ENCODE measurements around the gene CCDC186.
A peak's percentile ranks its signal among the peaks of the same experiment; 100 is the strongest.

The CCDC186 gene

DNA sequence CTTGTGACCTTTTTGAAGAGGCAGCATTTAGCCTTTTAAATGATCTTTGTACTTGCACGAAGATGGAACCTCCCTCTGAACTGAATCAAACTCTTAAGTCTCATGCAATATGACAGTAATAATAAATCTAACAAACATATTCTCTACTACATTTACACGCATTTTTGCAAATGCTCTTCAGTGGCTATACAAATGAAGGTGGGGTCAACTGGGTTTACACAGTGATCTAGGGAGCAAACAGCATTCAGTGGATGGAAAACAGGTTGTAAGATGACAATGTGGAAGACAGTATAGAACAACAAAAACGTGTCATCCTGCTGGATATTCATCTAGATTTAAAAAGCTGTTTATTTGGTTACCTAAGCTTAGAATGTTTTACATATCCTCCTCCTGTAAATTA, 7.5 kb downstream of the CCDC186 start:
- Histone ChIP-seq H3K27ac (no peak overlapping the region), H3K9ac (no peak overlapping the region), H3K4me1 (peaks cover 10% of the 10 kb centered on the region), H3K79me2 (peaks cover 41% of the 10 kb centered on the region), H3K4me3 (ENCODE audit: low read depth, low read length) (no peak overlapping the region), H3K9me3 (ENCODE audit: control insufficient read depth, low read length) (no peaks in the 10 kb centered on the region), H3K36me3 (ENCODE audit: control insufficient read depth, insufficient read depth, low read length) (no peaks in the 10 kb centered on the region), H3K4me2 (ENCODE audit: low read length) (no peak overlapping the region), H2AFZ (no peak overlapping the region), H3K27me3 (ENCODE audit: control insufficient read depth, insufficient read depth, low read length) (no peaks in the 10 kb centered on the region)
- TF ChIP-seq, protein P1, sequence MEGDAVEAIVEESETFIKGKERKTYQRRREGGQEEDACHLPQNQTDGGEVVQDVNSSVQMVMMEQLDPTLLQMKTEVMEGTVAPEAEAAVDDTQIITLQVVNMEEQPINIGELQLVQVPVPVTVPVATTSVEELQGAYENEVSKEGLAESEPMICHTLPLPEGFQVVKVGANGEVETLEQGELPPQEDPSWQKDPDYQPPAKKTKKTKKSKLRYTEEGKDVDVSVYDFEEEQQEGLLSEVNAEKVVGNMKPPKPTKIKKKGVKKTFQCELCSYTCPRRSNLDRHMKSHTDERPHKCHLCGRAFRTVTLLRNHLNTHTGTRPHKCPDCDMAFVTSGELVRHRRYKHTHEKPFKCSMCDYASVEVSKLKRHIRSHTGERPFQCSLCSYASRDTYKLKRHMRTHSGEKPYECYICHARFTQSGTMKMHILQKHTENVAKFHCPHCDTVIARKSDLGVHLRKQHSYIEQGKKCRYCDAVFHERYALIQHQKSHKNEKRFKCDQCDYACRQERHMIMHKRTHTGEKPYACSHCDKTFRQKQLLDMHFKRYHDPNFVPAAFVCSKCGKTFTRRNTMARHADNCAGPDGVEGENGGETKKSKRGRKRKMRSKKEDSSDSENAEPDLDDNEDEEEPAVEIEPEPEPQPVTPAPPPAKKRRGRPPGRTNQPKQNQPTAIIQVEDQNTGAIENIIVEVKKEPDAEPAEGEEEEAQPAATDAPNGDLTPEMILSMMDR (IDR thresholded peaks at IDR 0.05): no peak

DNA sequence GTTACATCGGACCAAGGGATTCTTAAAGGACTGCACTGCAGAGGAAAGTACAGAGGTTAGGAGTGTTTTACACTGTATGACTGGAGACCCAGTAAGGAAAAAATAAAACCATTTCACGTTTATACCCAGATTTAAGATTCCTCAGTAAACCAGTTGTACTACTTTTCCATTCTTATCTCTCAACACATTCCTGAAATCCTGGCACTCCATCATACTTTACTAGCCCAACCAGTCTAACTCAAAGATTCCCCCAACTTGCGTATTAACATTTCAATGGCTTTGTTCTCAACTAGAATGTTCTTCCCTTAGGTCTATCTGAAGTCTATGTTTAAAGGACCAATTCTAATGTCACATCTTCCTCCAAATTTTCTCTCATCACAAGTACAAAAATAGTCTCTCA, 8.0 kb downstream of the CCDC186 start:
- no peak overlapping the region for H3K4me3 ChIP-seq (ENCODE audit: low read depth, low read length)
- peak overlapping the region; percentile 45 for H3K4me2 ChIP-seq (ENCODE audit: low read length)
- no peaks in the 10 kb centered on the region for H3K27me3 ChIP-seq (ENCODE audit: control insufficient read depth, insufficient read depth, low read length)
- H3K9me3 ChIP-seq (ENCODE audit: control insufficient read depth, low read length): no peaks in the 10 kb centered on the region
- H3K9ac ChIP-seq: no peak overlapping the region
- no peaks in the 10 kb centered on the region for H3K36me3 ChIP-seq (ENCODE audit: control insufficient read depth, insufficient read depth, low read length)
- peaks cover 40% of the 10 kb centered on the region for H3K79me2 ChIP-seq
- no peak overlapping the region for H2AFZ ChIP-seq
- TF ChIP-seq, protein P1 (IDR thresholded peaks at IDR 0.05): no peak
- peaks cover 10% of the 10 kb centered on the region for H3K4me1 ChIP-seq
- no peak overlapping the region for H3K27ac ChIP-seq

DNA sequence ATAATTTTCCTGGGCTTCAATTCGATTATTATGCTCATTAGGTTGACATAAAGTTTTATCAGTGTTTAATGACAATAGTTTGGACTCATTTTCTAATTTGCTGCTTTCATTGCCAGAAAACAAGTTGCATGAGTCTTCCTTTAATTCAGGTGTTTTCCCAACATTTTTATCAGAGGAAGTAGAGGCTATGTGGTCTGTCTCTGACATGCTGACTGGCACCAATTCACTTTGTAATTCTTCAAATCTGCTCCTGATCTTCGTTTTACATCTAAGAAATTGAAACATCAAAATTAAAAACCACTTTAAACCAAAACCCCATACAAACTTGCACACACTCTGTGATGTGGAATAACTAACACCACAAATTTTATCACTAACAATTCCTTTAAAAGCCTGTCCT, 10.9 kb downstream of the CCDC186 start:
- H3K79me2 ChIP-seq: peaks cover 31% of the 10 kb centered on the region
- H3K4me1 ChIP-seq: peaks cover 10% of the 10 kb centered on the region
- no peak overlapping the region for H3K4me2 ChIP-seq (ENCODE audit: low read length)
- no peaks in the 10 kb centered on the region for H3K36me3 ChIP-seq (ENCODE audit: control insufficient read depth, insufficient read depth, low read length)
- H3K9me3 ChIP-seq (ENCODE audit: control insufficient read depth, low read length): no peaks in the 10 kb centered on the region
- no peaks in the 10 kb centered on the region for H3K27me3 ChIP-seq (ENCODE audit: control insufficient read depth, insufficient read depth, low read length)
- no peak overlapping the region for H3K9ac ChIP-seq
- H3K4me3 ChIP-seq (ENCODE audit: low read depth, low read length): no peak overlapping the region
- no peak overlapping the region for H3K27ac ChIP-seq
- TF ChIP-seq, protein P1 (IDR thresholded peaks at IDR 0.05): no peak
- H2AFZ ChIP-seq: no peak overlapping the region

DNA sequence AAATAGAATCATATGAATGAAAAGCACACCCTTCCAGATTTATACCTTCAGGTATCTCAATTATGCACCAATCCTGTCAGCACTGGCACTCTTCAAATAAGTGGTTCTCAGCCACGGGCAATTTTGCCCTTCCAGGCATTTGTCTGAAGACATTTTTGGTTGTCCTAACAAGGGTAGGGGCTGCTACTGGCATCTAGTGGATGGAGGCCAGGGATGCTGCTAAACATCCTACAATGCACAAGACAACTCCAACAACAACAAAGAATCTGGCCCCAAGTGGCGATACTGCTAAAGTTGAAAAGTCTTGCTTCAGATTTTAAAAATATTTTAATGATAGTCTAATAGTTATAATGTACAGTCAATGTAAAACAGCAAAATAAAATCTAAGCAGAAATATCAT, 16.1 kb downstream of the CCDC186 start:
- no peaks in the 10 kb centered on the region for H3K36me3 ChIP-seq (ENCODE audit: control insufficient read depth, insufficient read depth, low read length)
- no peak overlapping the region for H2AFZ ChIP-seq
- H3K27ac ChIP-seq: no peak overlapping the region
- no peaks in the 10 kb centered on the region for H3K27me3 ChIP-seq (ENCODE audit: control insufficient read depth, insufficient read depth, low read length)
- H3K4me1 ChIP-seq: no peaks in the 10 kb centered on the region
- H3K9me3 ChIP-seq (ENCODE audit: control insufficient read depth, low read length): no peaks in the 10 kb centered on the region
- H3K4me3 ChIP-seq (ENCODE audit: low read depth, low read length): no peak overlapping the region
- peaks cover 7% of the 10 kb centered on the region for H3K79me2 ChIP-seq
- TF ChIP-seq, protein P1 (IDR thresholded peaks at IDR 0.05): no peak
- no peak overlapping the region for H3K9ac ChIP-seq
- no peak overlapping the region for H3K4me2 ChIP-seq (ENCODE audit: low read length)

DNA sequence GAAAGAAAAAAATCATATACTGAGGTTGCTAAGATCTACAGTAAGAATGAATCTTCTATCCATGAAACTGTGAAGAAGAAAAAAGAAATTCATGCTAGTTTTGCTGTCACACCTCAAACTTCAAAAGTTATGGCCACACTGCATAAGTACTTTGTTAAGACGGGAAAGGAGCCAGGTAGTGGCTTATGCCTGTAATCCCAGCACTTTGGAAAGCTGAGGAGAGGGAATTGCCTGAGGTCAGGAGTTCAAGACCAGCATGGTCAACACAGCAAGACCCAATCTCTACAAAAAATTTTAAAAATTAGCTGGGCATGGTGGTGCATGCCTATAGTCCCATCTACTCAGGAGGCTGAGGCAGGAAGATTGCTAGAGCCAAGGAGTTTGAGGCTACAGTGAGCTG, 22.1 kb downstream of the CCDC186 start:
- Histone ChIP-seq H3K9ac (no peak overlapping the region), H3K36me3 (ENCODE audit: control insufficient read depth, insufficient read depth, low read length) (no peaks in the 10 kb centered on the region), H3K27me3 (ENCODE audit: control insufficient read depth, insufficient read depth, low read length) (no peaks in the 10 kb centered on the region), H3K9me3 (ENCODE audit: control insufficient read depth, low read length) (no peaks in the 10 kb centered on the region), H2AFZ (no peak overlapping the region), H3K79me2 (no peaks in the 10 kb centered on the region), H3K4me3 (ENCODE audit: low read depth, low read length) (no peak overlapping the region), H3K4me1 (no peaks in the 10 kb centered on the region), H3K4me2 (ENCODE audit: low read length) (no peak overlapping the region), H3K27ac (no peak overlapping the region)
- TF ChIP-seq, protein P1 (IDR thresholded peaks at IDR 0.05): no peak

Data from parathyroid adenoma (tissue), 2 donors.